Endothelial cell of umbilical vein (primary cell): Measurements from ENCODE around the gene NR4A1. TPM values are rescaled to one million over a fixed set of nuclear protein-coding genes. Genes with fewer than 3 reads are reported as not detected.

ENCODE experiments used
- BruUV-seq: library from RNA; stranded (reverse); fragments of 400-500 nt; replicated peaks from 2 replicates; lab custom pipeline; 2021; lab: Mats Ljungman, UMichigan
- CTCF ChIA-PET: fragments of 300-600, 350-600 bp; sonication (Branson Sonifier 250); formaldehyde crosslinking; loops from one replicate; lab custom pipeline; 2021; ENCODE audit warnings: antibody characterized with exemption, inconsistent platforms; lab: Charles Lee
- POLR2A ChIA-PET: fragments of 300-600, 350-600 bp; sonication (Branson Sonifier 250); formaldehyde crosslinking; loops from one replicate; lab custom pipeline; 2021; ENCODE audit warnings: antibody characterized with exemption, inconsistent platforms; lab: Charles Lee
- DNase-seq: peaks from one replicate; pipeline ENCODE4 v3.0.0-alpha.2; 2011; ENCODE audit warnings: low read depth, low spot score
- FAIRE-seq: peaks from 2 replicates; lab custom pipeline; 2011; peaks lifted over from hg19 to GRCh38; lab: Jason Lieb, UNC
- H2AFZ ChIP-seq: 2 replicates; pipeline ENCODE4 v1.6.0; 2012; ENCODE audit warnings: low read depth, low read length, control low read depth, inconsistent platforms
- H3K27ac ChIP-seq: 2 replicates; pipeline ENCODE4 v1.5.1; 2011; ENCODE audit warnings: low read depth, mild to moderate bottlenecking, control low read depth, low read length, moderate library complexity; ENCODE audit not compliant: insufficient read depth
- H3K27me3 ChIP-seq, 2 experiments: 2 replicates each; pipeline versions ENCODE4 v1.6.0 to v1.6.1; 2011; ENCODE audit warnings: low read length in 2 of 2, mixed read lengths in 1 of 2; ENCODE audit not compliant: control insufficient read depth in 2 of 2, insufficient read depth in 2 of 2
- H3K36me3 ChIP-seq, 2 experiments: 2 replicates in 1 of 2; 3 replicates in 1 of 2; pipeline ENCODE4 v1.5.1; 2011; ENCODE audit warnings: low read length in 2 of 2, mild to moderate bottlenecking in 1 of 2, moderate library complexity in 1 of 2; ENCODE audit not compliant: control insufficient read depth in 2 of 2, insufficient read depth in 2 of 2; ENCODE audit errors: extremely low read depth in 1 of 2
- H3K4me1 ChIP-seq: 3 replicates; pipeline ENCODE4 v1.5.1; 2011; ENCODE audit warnings: mild to moderate bottlenecking, low read length; ENCODE audit not compliant: control insufficient read depth, insufficient read depth; ENCODE audit errors: extremely low read depth
- H3K4me2 ChIP-seq: 2 replicates; pipeline ENCODE4 v1.6.1; 2011; ENCODE audit warnings: low read length, control low read depth, mixed read lengths; ENCODE audit not compliant: insufficient read depth
- H3K4me3 ChIP-seq, 3 experiments: fragments of 200-600 bp in 1 of 3; sonication (generic), shearing (Covaris generic) in 1 of 3; replicated peaks in 1 of 3; 2 replicates each; pipeline ENCODE4 v1.5.1; 2011 to 2016; ENCODE audit warnings: control low read depth in 3 of 3, low read length in 3 of 3, mild to moderate bottlenecking in 2 of 3, inconsistent platforms in 1 of 3, low read depth in 1 of 3, moderate library complexity in 1 of 3; ENCODE audit not compliant: insufficient read depth in 1 of 3
- H3K79me2 ChIP-seq: 2 replicates; pipeline ENCODE4 v1.6.0; 2012; ENCODE audit warnings: low read length, inconsistent platforms; ENCODE audit not compliant: control insufficient read depth, insufficient read depth
- H3K9ac ChIP-seq: replicated peaks from 2 replicates; pipeline ENCODE3; 2011; ENCODE audit warnings: low read length, control low read depth; ENCODE audit not compliant: insufficient read depth; ENCODE audit errors: extremely low read depth
- H3K9me1 ChIP-seq: replicated peaks from 3 replicates; pipeline ENCODE4 v1.6.0; 2011; ENCODE audit warnings: mild to moderate bottlenecking, low read length; ENCODE audit not compliant: control insufficient read depth, insufficient read depth; ENCODE audit errors: extremely low read depth
- H3K9me3 ChIP-seq: replicated peaks from 2 replicates; pipeline ENCODE4 v1.5.1; 2012; ENCODE audit warnings: low read length, inconsistent platforms; ENCODE audit not compliant: control insufficient read depth, insufficient read depth
- H4K20me1 ChIP-seq: replicated peaks from 2 replicates; pipeline ENCODE3; 2011; ENCODE audit warnings: mild to moderate bottlenecking, low read length; ENCODE audit not compliant: control insufficient read depth, insufficient read depth; ENCODE audit errors: extremely low read depth
- CTCF ChIP-seq, 2 donors: IDR thresholded peaks; 1 replicate in 1 of 2; 2 replicates in 1 of 2; pipeline ENCODE4 v1.5.1; 2011; ENCODE audit warnings: low read length in 2 of 2, mild to moderate bottlenecking in 2 of 2, moderate library complexity in 2 of 2, control low read depth in 1 of 2, inconsistent platforms in 1 of 2, low read depth in 1 of 2; ENCODE audit not compliant: insufficient read depth in 1 of 2; ENCODE audit errors: extremely low read depth in 1 of 2
- EZH2 ChIP-seq: IDR thresholded peaks from 2 replicates; pipeline ENCODE4 v1.6.1; 2012; ENCODE audit warnings: borderline replicate concordance, low read depth, mild to moderate bottlenecking, moderate library complexity, low read length, inconsistent platforms; ENCODE audit not compliant: severe bottlenecking
- FOS ChIP-seq: IDR thresholded peaks from 2 replicates; pipeline ENCODE4 v1.6.1; 2011; ENCODE audit warnings: mild to moderate bottlenecking, low read length, moderate library complexity, borderline replicate concordance; ENCODE audit not compliant: insufficient read depth
- GATA2 ChIP-seq: IDR thresholded peaks from 2 replicates; pipeline ENCODE4 v1.7.0; 2011; ENCODE audit warnings: low read depth, mild to moderate bottlenecking, moderate library complexity, mixed read lengths, low read length; ENCODE audit not compliant: insufficient read length, insufficient read depth
- JUN ChIP-seq: IDR thresholded peaks from 2 replicates; pipeline ENCODE4 v1.6.1; 2011; ENCODE audit warnings: borderline replicate concordance, low read depth; ENCODE audit not compliant: insufficient read length, insufficient read depth
- MYC ChIP-seq: IDR thresholded peaks from one replicate; pipeline ENCODE4 v1.6.1; 2011; ENCODE audit warnings: mild to moderate bottlenecking, low read depth, low read length
- POLR2A ChIP-seq: IDR thresholded peaks from 2 replicates; pipeline ENCODE4 v1.6.1; 2012; ENCODE audit warnings: low read depth, mild to moderate bottlenecking, control low read depth, low read length
- POLR2AphosphoS5 ChIP-seq: IDR thresholded peaks from 2 replicates; pipeline ENCODE4 v1.6.1; 2012; ENCODE audit warnings: low read depth, mild to moderate bottlenecking, control low read depth, low read length, moderate library complexity; ENCODE audit not compliant: insufficient read depth
- dilution Hi-C: fragments of 300-500 bp; cut with MboI; formaldehyde crosslinking; loops from one replicate; pipeline ENCODE4 v1.15.0; 2019; ENCODE audit warnings: low sequenced_read_pairs; ENCODE audit not compliant: extremely low pct_ligation_motif_present
- intact Hi-C: fragments of 100-400 bp; cut with micrococcal nuclease; formaldehyde crosslinking; loops from one replicate; pipeline ENCODE4 v1.10.0; 2022
- polyA plus RNA-seq, 4 experiments: library from polyadenylated mRNA; depleted of rRNA in 3 of 4; stranded (reverse) in 3 of 4; unstranded in 1 of 4; fragments of >200 nt; gene quantifications; 2 replicates each; pipeline versions ENCODE4 v1.2.1 to v1.2.3, GENCODE V29; 2011 to 2012; ENCODE audit warnings: missing spikeins in 1 of 4
- total RNA-seq: library from RNA; stranded (reverse); gene quantifications from 2 replicates; pipeline ENCODE4 v1.2.3, GENCODE V29; 2021
- TF ChIP-seq, protein P1 (sequence below): IDR thresholded peaks from 2 replicates; pipeline ENCODE4 v1.6.1; 2011; ENCODE audit not compliant: insufficient read depth, insufficient read length

NR4A1 gene
- total and polyA plus RNA-seq, 2 donors (not counting 3 experiments of a cell fraction or from before 2014, with no cell fraction given) = 6.8 to 18.2 TPM

GRCh38 chr12:52044292-52044983 is 6.8 kb upstream of the NR4A1 start:
- peak; percentile 26 for TF ChIP-seq JUN
- TF ChIP-seq POLR2A = no peak
- Histone ChIP-seq H3K4me2 (peak overlapping the region; percentile 62), H3K36me3 (no peaks in the 10 kb centered on the region), H3K9ac (peak overlapping the region; percentile 41), H3K9me1 (no peaks in the 10 kb centered on the region), H3K9me3 (no peaks in the 10 kb centered on the region), H3K4me1 (peaks cover 25% of the 10 kb centered on the region), H2AFZ (peak overlapping the region; percentile 28), H3K4me3 (no peak overlapping the region), H4K20me1 (no peaks in the 10 kb centered on the region), H3K79me2 (no peaks in the 10 kb centered on the region), H3K27ac (peak overlapping the region; percentile 75), H3K27me3 (no peaks in the 10 kb centered on the region)
- ChIA-PET POLR2A (interaction anchor here (0.6 to 1.1 kb wide), 4 partner anchors 12 to 74 kb away, joined by 3 to 5 read pairs (median 4); partner anchors contain the start of gene ATG101), CTCF (interaction anchor here (0.7 to 8.7 kb wide), 8 partner anchors 12 to 76 kb away, joined by 3 to 67 read pairs (median 6); partner anchors contain the start of gene ATG101)
- peak; percentile 70 for DNase-seq
- no TSS peak for BruUV-seq
- intact Hi-C loops (no loop called here), dilution Hi-C loops (no loop called here)
- peak; percentile 84 for FAIRE-seq

DNA sequence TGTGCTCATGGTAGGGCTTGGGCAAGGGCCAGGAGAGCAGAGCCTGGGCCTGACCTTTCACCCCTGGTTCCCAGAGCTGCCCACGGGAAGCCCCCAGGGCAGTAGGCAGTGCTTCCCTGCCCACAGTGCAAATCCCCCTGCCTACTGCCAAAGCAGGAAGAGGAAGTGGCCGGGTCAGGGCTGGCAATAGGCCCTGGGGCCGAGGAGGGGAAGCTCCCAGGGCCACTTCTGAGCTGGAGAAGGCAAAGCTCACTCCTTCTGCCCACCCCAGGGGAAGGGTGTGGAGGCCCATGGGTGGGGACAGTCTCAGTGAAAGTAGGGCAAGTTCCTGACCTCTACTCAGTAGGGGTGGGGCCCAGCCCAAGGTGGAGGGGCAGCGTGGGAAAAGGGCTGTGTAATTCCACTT is 5.4 kb upstream of the NR4A1 start:
- no TSS peak for BruUV-seq
- peak; percentile 42 for DNase-seq
- POLR2A ChIA-PET = interaction anchor here (0.6 kb wide), 1 partner anchor 39 kb away, joined by 3 read pairs; no protein-coding TSS in a partner anchor

More for the DNA sequence above, 5.4 kb upstream of the NR4A1 start:
- Histone ChIP-seq H3K27ac (peak overlapping the region; percentile 75), H3K27me3 (no peaks in the 10 kb centered on the region), H3K9me3 (no peaks in the 10 kb centered on the region), H3K4me3 (no peak overlapping the region), H3K9ac (no peak overlapping the region), H2AFZ (peak overlapping the region; percentile 41), H4K20me1 (no peaks in the 10 kb centered on the region), H3K36me3 (no peaks in the 10 kb centered on the region), H3K4me2 (no peak overlapping the region), H3K4me1 (peaks cover 34% of the 10 kb centered on the region), H3K79me2 (no peaks in the 10 kb centered on the region), H3K9me1 (no peaks in the 10 kb centered on the region)
- FAIRE-seq = no peak
- intact Hi-C loops (no loop called here), dilution Hi-C loops (no loop called here)
- CTCF ChIA-PET = interaction anchor here (0.9 to 3.7 kb wide), 4 partner anchors 11 to 23 kb away, joined by 3 to 29 read pairs (median 6); no protein-coding TSS in a partner anchor
- TF ChIP-seq FOS = no peak
- no peak for TF ChIP-seq GATA2
- TF ChIP-seq JUN = no peak
- no peak for TF ChIP-seq POLR2A
- TF ChIP-seq CTCF (IDR thresholded peaks at IDR 0.05; ENCODE audit: extremely low read depth in 1 of 2, insufficient read depth in 1 of 2, low read depth in 1 of 2, low read length in 2 of 2) = no peak
- no peak for TF ChIP-seq MYC
- TF ChIP-seq, protein P1, sequence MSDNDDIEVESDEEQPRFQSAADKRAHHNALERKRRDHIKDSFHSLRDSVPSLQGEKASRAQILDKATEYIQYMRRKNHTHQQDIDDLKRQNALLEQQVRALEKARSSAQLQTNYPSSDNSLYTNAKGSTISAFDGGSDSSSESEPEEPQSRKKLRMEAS = no peak
- TF ChIP-seq POLR2AphosphoS5 = no peak
- no peak for TF ChIP-seq EZH2
